K562 (cell line): ENCODE data around the gene SCP2. TPM values are rescaled to one million over a fixed set of nuclear protein-coding genes. Genes with fewer than 3 reads are reported as not detected.

Experiments used
- ASH1L ChIP-seq: fragments of 450-650 bp; IDR thresholded peaks from 2 replicates; pipeline ENCODE4 v1.6.1; 2018; ENCODE audit warnings: borderline replicate concordance, mild to moderate bottlenecking, low read depth; ENCODE audit not compliant: partially characterized antibody
- DDX20 ChIP-seq: fragments of 450-650 bp; IDR thresholded peaks from 2 replicates; pipeline ENCODE4 v1.6.1; 2016; ENCODE audit warnings: missing genetic modification characterization, low read depth, mild to moderate bottlenecking, missing compliant biosample characterization, moderate library complexity
- FOXK1 ChIP-seq: sonication (generic); formaldehyde crosslinking; IDR thresholded peaks from 2 replicates; pipeline ENCODE4 v1.8.0; 2022; ENCODE audit warnings: missing genetic modification reagents, mild to moderate bottlenecking, borderline replicate concordance
- SPI1 ChIP-seq: IDR thresholded peaks from 2 replicates; pipeline ENCODE4 v1.6.1; 2011; ENCODE audit warnings: low read depth, low read length, control low read depth, borderline replicate concordance
- ZNF407 ChIP-seq: fragments of 450-650 bp; IDR thresholded peaks from 2 replicates; pipeline ENCODE4 v1.6.1; 2016; ENCODE audit warnings: low read depth
- polyA plus RNA-seq, 8 experiments: library from polyadenylated mRNA; depleted of rRNA in 4 of 8; stranded (reverse) in 5 of 8; unstranded in 3 of 8; fragments of >200 nt; fragmentation: Nextera tagmentation in 2 of 8; fragmentation: Illumina TruSeq in 1 of 8; extraction: Ambion mirVana in 2 of 8; extraction: Trizol in 1 of 8; gene quantifications; 2 replicates each; pipeline versions ENCODE4 v1.2.1 to v1.2.3, GENCODE V29; 2011 to 2014; ENCODE audit warnings: inconsistent platforms in 1 of 8, missing spikeins in 1 of 8
- total RNA-seq, 7 experiments: library from RNA; depleted of rRNA in 6 of 7; stranded (reverse); fragments of >200 nt in 6 of 7; fragmentation: Illumina TruSeq in 2 of 7; extraction: Trizol in 2 of 7; gene quantifications; 2 replicates each; pipeline versions ENCODE4 v1.2.1 to v1.2.3, GENCODE V29; 2011 to 2021; ENCODE audit warnings: low replicate concordance in 1 of 7

SCP2 gene
- total and polyA plus RNA-seq, 9 of the 15 experiments (the other 6 are each of a cell fraction or from before 2014, with no cell fraction given) = 63.8 to 258 (median 106) TPM

GRCh38 chr1:52976183-52977035 is 49.3 kb downstream of the SCP2 start (continued):
- TF ChIP-seq ZNF407 = no peak
- TF ChIP-seq SPI1 = no peak
- TF ChIP-seq FOXK1 (CRISPR knock-in tag) = no peak
- no peak for TF ChIP-seq DDX20
- no peak for TF ChIP-seq ASH1L
